ENCODE measurements around the gene CSRP3. TPM values are rescaled to one million over a fixed set of nuclear protein-coding genes. Genes with fewer than 3 reads are reported as not detected.

The CSRP3 gene
- total RNA-seq, 4 donors from 2014 or later = not detected

GRCh38 chr11:19209617-19210370 lies 8.0 kb upstream of the CSRP3 start:
- TF ChIP-seq CTCF (IDR thresholded peaks at IDR 0.05; ENCODE audit: low read depth) = no peak

DNA sequence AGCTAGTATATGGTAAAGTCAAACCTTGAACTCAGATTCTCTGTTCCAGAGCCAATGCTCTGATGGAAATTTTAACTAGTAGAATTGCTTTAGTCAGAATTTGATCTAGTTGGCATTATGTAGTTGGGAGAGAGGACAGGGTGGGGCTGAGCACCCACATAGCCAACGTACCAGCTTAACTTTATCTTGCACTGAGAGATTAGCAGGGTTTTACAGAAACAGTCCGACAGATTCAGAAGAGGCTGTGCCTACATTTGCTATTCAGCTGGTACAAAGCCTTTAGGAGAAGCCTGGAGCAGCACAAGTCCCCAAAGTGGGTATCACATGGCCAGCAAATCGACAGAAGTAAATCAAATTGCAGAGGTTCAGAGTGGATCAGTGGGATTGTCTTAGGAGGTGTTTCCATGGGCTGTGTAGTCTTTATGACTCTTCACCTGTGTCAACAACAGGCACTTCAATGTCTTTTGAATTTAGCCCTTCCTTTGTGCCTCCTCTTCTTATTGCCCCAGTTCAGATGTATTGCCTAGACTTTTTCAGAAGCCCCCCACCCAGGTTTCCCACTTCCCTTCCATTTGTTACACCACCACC lies 7.3 kb upstream of the CSRP3 start:
- no peak for TF ChIP-seq CTCF (IDR thresholded peaks at IDR 0.05; ENCODE audit: low read depth)

- no peak for TF ChIP-seq CTCF (IDR thresholded peaks at IDR 0.05; ENCODE audit: low read depth)
Measured at GRCh38 chr11:19208181-19208580, 6.4 kb upstream of the CSRP3 start.

DNA sequence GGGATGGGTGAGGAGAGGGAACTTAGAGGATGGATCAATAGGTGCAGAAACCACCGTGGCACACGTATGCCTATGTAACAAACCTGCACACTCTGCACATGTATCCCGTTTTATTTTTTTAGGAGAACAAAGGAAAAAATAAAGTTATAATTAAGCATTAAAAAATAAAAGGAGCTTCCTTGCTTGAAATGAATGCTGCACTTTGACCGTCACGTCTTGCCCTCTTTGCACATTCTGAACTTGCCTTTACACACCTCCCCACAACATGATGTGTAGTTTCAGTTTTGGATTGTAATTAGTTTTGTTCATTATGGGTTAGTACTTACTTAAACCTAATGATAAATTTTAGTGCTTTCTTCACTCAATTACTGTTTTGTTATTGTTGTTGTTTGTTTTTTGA lies 3.1 kb upstream of the CSRP3 start:
- TF ChIP-seq CTCF (IDR thresholded peaks at IDR 0.05; ENCODE audit: low read depth) = no peak

DNA sequence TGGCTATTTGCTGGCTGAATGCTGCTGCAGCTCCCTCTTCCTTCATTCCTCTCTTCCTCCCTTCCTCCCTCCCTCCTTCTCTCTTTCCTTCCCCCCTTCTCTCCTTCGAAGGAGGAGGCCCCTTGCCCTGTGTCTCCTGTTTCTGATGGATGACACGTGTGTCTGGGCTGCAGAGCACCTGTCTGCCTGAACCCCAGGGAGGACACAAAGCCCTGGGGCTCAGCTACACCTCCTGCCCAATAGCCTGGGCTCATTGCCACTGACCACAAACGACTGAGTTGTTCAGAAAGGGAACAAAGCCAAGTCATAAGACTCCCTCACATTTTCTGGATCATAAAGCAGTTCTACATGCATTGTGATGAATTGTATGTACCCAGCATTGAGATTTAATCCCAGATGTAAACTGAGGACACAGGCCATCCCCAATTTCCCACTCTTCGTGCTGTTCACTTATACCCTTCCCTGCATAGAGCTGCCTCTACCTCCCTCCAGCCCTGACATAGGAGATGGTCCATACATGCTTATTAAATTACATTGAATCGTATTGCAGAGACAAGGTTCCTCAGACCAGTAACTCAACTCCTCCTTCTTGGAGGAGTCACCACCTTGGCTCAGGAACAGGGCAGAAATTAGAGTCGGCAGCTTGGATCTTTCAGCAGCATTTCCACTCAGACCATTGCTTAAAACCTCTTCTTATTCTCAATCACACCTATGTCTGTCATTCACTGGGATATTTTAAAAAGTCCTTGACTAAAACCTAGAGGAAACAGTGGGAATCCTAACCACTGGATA lies 1.2 kb downstream of the CSRP3 start:
- TF ChIP-seq CTCF (IDR thresholded peaks at IDR 0.05; ENCODE audit: low read depth) = no peak

DNA sequence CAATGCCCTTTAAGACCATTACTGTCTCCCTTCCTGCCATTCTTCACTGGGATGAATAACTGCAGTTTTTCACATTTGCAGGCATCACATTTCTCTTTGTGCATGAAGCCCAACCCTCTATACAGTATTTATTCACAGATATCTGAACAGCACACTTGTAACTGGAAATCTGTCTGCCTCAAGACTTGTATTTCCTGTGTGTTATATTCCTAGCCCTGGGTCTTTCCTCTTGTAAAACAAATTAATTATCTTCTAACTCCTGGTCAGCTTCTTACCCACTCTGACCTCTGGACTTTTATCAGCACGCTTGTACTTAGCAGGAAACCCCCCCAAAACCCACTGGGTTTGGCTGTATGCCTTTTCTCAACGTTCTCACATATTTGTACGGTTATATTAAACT lies 2.0 kb downstream of the CSRP3 start:
- TF ChIP-seq CTCF (IDR thresholded peaks at IDR 0.05; ENCODE audit: low read depth) = no peak

- no peak for TF ChIP-seq CTCF (IDR thresholded peaks at IDR 0.05; ENCODE audit: low read depth)
Measured at GRCh38 chr11:19199048-19199447, 2.7 kb downstream of the CSRP3 start.

Measured in subcutaneous adipose tissue (tissue), 4 donors.